ENCODE data around the gene EHD4. TPM values are rescaled to one million over a fixed set of nuclear protein-coding genes. Genes with fewer than 3 reads are reported as not detected.

The EHD4 gene
- total RNA-seq, 1 experiment from 2014 or later: 20.8 TPM

DNA sequence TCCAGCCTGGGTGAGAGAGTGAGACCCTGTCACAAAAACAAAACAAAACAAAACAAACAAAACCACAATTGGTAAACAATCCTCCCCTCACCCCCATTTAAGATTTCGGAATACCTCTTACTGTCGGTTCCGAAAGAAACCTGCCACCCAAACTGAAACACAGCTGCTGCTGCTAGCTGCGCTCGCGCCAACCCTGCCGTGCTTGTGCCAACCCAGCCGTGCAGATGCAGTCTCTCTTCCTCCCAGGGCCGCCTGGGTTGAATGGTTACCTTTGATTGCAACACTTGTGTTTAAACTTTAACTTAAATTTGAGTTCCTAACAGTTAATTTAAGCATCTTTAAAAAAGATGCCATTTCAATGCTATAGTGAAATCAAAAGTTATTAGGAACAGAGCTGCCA lies 50.0 kb downstream of the EHD4 start:
- Histone ChIP-seq H3K27me3 (no peaks in the 10 kb centered on the region), H3K4me1 (peaks cover 27% of the 10 kb centered on the region), H3K9me3 (replicated peaks) (no peaks in the 10 kb centered on the region), H3K27ac (no peak overlapping the region), H3K36me3 (peaks cover 11% of the 10 kb centered on the region), H3K4me3 (no peak overlapping the region)
- no peak for DNase-seq

DNA sequence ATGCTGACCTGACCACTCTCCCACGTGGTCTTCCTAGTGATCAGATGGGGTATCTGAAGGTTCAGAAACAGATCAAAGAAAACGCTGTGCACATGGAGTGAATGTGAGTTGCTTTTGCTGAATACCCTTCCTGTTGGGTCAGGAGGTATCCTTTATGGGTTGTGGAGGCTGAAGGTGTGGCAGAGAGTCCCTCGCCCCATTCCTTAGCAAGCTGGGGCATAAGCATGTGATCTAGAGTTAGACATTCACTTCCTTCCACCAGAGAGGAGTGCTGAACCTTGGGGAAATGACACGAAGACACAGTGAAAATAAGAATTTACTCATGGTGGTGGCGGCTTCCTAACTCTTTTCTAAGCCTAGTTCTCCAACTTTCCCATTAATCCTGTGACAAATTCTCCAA lies 50.7 kb downstream of the EHD4 start:
- Histone ChIP-seq H3K4me1 (peaks cover 26% of the 10 kb centered on the region), H3K36me3 (peaks cover 16% of the 10 kb centered on the region), H3K27ac (no peak overlapping the region), H3K27me3 (no peaks in the 10 kb centered on the region), H3K4me3 (no peak overlapping the region), H3K9me3 (replicated peaks) (no peaks in the 10 kb centered on the region)
- DNase-seq: no peak

DNA sequence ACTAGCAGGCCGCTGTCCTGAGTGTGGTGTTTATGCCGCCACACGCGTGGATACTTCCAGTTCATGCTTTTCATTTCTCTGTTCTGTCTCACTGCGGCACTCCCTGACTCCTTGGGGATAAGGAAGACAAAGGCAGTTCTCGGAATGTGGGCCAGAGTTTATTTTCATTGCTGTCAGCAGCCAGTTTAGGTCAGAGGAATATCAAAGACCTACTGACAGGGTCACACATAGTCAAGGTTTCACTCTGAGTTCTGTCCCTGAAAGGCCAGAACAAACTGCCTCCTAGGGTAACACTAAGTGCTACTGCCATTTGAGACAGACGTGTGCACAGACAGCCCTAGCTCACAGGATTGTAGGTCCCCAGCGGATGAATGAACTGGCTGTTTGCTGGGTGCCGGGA lies 51.2 kb downstream of the EHD4 start:
- DNase-seq: no peak
- Histone ChIP-seq H3K27ac (no peak overlapping the region), H3K4me1 (peaks cover 25% of the 10 kb centered on the region; the same call in 1 of the 2 replicates), H3K36me3 (peaks cover 18% of the 10 kb centered on the region), H3K4me3 (no peak overlapping the region), H3K27me3 (no peaks in the 10 kb centered on the region), H3K9me3 (replicated peaks) (no peaks in the 10 kb centered on the region)

DNA sequence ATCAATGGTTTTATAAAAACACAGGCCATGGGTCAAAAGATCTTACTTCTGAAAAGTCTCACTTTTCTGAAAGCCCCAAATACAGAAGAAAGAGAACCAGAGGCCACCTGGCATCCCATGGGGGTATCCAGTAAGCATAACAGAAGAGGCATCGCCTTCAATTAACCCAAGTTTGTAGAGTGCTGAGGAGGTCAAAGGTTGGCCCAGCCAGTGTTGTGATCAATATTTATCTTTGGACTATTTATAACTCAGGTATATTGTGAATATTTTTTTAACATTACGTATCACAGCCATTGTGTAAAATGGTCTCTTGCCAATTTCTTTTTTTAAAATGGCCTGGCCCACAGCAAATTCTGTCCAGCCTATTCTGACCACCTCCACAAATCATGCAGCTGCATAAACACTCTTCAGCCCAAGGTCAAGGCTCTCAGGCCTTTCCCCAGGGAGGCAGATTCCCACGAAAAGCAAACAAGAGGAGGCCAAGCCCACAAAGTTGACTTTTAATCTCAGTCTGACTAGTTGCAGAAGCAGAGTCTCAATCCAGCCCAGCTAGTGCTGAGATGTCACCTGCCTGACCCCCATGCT lies 52.3 kb downstream of the EHD4 start:
- Histone ChIP-seq H3K4me3 (no peak overlapping the region), H3K27me3 (no peaks in the 10 kb centered on the region), H3K9me3 (replicated peaks) (no peaks in the 10 kb centered on the region), H3K4me1 (peaks cover 25% of the 10 kb centered on the region; the same call in 1 of the 2 replicates), H3K27ac (no peak overlapping the region), H3K36me3 (peaks cover 18% of the 10 kb centered on the region)
- peak in 1 of 2 experiments; percentile 45 for DNase-seq

DNA sequence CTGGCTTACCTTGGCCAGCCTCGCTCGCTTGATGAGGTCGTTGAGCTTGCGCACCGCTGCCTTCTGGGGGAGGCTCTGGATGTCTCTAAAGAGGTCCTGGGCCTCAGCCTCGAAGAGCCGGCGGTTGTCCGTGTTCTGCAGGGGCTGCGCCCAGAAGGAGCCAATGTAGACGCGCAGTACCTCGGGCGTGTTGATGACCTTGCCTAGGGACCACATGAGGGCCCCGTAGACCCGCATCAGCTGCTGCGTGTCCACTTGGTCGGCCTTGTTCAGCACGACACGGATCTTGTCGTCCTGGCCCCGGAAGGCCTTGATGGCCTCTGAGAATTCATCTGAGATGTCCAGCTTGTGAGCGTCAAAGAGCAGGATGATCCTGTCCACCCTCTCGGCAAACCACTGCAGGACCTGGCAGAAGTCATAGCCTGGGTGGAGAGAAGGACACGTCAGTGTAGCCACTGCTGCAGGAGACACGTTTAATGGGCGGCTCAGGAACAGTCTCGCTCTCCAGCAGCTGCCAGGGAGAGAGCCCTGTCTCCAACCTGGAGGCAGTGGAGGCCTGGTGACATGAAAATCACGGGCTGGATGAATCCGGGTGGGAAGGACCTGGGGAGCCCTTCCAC lies 53.0 kb downstream of the EHD4 start:
- no peaks in the 10 kb centered on the region for H3K9me3 ChIP-seq (replicated peaks)
- peaks cover 25% of the 10 kb centered on the region; the same call in 1 of the 2 replicates for H3K4me1 ChIP-seq
- H3K27ac ChIP-seq: no peak overlapping the region
- peaks cover 18% of the 10 kb centered on the region for H3K36me3 ChIP-seq
- H3K27me3 ChIP-seq: no peaks in the 10 kb centered on the region
- no peak overlapping the region for H3K4me3 ChIP-seq
- DNase-seq: peak; percentile 45 to 48

DNA sequence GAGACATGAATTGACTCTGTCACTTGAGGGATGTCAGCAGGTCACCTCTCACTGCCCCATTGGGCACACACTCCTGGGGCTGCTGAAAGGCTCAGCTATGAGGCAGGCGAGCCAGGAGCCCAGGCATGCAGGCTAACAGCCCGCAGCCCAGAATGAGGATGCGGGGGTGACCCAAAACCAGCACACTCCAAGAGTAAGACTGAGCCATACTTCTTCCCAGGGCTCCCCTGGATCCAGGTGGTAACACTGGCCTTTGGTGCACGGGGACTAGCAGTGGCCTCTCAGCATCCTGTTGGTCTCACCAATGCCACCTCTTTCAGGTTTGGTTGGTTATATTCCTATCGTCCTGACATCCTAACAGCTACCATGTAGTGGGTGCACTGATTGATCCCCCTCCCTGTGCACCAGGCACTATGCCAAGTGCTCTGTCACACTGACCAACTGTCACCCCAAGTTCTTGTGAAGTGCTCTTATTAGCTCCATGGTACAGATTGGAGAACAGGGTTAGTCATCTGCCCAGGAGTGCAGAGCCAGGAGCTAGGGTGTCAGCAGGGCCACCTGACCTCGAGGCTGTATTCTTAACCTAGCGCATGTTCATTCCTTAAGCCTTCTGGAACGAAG lies 53.7 kb downstream of the EHD4 start:
- Histone ChIP-seq H3K9me3 (replicated peaks) (no peaks in the 10 kb centered on the region), H3K27ac (no peak overlapping the region), H3K4me3 (no peak overlapping the region), H3K27me3 (no peaks in the 10 kb centered on the region), H3K36me3 (peaks cover 18% of the 10 kb centered on the region), H3K4me1 (peaks cover 25% of the 10 kb centered on the region; the same call in 1 of the 2 replicates)
- DNase-seq: no peak

DNA sequence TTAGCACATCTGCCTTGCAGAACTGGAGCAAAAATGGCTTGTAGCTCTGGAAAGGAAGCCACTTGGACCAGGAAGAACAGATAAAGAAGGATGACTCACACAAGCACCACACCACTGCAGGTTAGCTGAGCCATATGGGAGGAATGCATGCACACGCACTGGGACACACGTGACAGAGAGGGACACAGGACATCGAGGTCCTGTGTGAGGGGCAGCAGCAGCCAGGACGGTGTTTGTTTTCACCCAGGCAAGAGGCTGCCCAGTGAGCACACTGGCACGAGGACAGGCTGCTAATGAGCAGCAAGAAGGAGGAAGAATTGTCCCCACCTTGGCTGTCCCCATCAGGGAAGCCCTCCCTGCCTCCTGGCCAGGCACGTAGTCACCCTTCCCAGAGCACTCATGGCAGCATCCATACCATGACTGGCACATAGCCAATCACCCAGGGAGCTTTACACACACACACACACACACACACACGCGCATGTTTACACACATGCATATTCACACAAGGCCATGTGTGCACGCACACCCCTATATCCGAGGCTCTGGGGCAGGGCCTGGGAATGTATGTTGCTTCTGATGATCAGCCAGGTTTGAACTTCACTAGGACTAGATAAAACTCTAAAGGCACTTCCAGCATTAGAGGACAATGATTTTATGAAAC lies 54.5 kb downstream of the EHD4 start:
- no peak overlapping the region for H3K4me3 ChIP-seq
- H3K9me3 ChIP-seq (replicated peaks): no peaks in the 10 kb centered on the region
- no peak overlapping the region for H3K27ac ChIP-seq
- H3K4me1 ChIP-seq: peaks cover 25% of the 10 kb centered on the region; the same call in 1 of the 2 replicates
- H3K27me3 ChIP-seq: no peaks in the 10 kb centered on the region
- no peak for DNase-seq
- H3K36me3 ChIP-seq: peaks cover 18% of the 10 kb centered on the region

DNA sequence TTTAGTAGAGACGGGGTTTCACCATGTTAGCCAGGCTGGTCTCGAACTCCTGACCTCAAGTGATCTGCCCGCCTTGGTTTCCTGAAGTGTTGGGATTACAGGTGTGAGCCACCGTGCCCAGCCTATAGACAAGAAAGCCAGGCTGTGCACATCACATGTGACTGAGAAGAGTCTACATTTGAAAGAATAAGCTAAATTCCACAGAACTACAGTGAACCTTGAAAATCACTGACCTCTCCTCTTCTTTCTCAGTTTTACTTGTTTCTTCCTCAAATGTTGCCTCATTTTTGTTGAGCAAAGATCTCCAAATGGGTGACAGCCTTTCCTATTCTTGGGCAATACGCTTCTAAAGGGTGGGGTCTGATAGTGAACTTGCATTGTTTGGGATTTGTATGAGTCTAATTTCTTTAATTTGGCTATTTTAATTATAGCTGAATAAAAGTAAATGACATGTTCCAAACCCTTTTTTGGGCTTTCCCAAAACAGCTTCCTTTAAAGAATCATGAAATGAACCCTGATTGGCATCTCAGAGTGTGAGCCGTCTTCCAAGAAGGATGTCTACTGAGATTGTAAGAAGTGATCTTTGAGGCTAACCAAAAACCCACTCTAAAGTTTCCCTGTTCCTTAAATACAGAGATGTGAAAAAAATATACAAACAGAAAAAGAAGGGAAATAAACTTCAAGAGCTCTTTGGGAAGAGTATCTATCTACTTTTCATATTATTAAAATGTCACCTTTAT lies 56.9 kb downstream of the EHD4 start:
- Histone ChIP-seq H3K4me1 (peaks cover 15% of the 10 kb centered on the region; the same call in 1 of the 2 replicates), H3K36me3 (peaks cover 21% of the 10 kb centered on the region), H3K9me3 (replicated peaks) (no peaks in the 10 kb centered on the region), H3K27ac (no peak overlapping the region), H3K27me3 (no peaks in the 10 kb centered on the region), H3K4me3 (no peak overlapping the region)
- DNase-seq: no peak

DNA sequence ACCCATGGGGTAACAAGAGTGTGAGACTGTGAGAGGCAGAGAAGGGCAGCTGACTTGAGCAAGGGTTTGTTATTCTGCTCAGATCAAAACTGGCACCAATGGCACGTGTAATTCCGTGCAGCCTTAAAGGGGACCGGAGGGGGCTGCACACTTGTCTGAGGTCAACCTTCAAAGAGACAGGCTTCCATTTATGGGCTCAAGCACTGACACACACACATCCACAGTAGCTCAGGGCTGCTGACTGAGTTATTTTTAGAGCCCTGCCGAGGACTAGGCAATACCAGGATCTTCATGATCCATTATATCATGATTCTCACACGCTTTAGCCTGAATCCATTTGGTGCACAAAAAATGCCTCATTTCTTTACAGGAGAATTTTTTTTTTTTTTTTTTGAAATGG lies 57.9 kb downstream of the EHD4 start:
- H3K27me3 ChIP-seq: no peaks in the 10 kb centered on the region
- no peak for DNase-seq
- H3K4me3 ChIP-seq: no peak overlapping the region
- H3K9me3 ChIP-seq (replicated peaks): no peaks in the 10 kb centered on the region
- no peak overlapping the region for H3K27ac ChIP-seq
- peaks cover 5% of the 10 kb centered on the region; the same call in 1 of the 2 replicates for H3K4me1 ChIP-seq
- H3K36me3 ChIP-seq: peaks cover 24% of the 10 kb centered on the region

DNA sequence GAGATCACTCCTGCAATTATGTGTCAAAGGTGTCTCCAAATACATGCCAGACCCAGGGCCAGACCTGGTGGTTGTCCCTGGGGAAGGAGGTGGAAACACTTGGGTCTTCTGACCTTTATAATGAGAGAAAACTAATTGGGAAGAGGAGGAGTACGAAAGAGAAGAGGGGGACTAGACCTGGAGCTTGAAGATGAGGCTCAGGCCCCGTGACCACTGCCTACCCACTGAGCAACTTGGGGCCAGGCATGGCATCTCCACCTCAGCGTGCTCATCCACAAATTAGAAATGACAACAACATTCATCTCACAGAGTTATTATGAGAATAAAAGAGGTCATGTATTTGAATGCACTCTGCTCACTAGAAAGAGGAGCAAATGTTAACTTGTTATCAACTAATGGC lies 59.1 kb downstream of the EHD4 start:
- no peaks in the 10 kb centered on the region for H3K27me3 ChIP-seq
- no peak for DNase-seq
- H3K9me3 ChIP-seq (replicated peaks): no peaks in the 10 kb centered on the region
- H3K36me3 ChIP-seq: peaks cover 26% of the 10 kb centered on the region
- H3K4me1 ChIP-seq: no peaks in the 10 kb centered on the region
- H3K27ac ChIP-seq: no peak overlapping the region
- H3K4me3 ChIP-seq: no peak overlapping the region

DNA sequence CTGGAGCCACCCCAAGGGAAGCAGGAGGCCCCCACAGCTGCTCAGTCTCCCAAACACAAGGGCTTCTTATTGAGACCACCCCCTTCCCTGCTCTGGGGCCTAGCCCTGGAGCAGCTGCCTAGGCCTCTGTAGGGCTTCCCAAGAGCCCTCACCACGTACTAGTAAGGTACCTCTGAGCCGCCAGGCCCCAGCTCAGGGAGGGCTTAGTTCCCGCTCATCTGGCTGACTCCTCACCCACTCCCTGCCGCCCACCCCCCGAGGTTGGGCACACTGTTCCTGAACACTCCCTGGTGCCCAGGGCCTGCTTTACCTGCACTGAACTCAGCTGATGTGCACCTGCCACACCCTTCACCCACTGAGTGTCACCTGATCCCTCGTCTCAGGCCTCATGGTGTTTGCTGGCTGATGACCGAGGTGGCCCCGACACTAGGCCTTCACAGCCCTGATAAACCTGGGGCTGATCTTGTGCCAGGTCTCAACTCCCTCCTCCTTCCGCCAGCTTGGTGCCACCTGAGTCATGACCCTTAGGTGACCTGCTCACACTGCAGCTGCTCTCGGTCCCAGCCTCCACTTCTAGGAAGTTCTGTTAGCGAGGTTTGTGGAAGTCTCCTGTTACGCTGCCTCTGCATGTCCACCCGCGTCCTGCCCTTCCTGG lies 60.5 kb downstream of the EHD4 start:
- peaks cover 35% of the 10 kb centered on the region for H3K36me3 ChIP-seq
- DNase-seq: no peak
- H3K27ac ChIP-seq: no peak overlapping the region
- H3K27me3 ChIP-seq: no peaks in the 10 kb centered on the region
- no peaks in the 10 kb centered on the region for H3K4me1 ChIP-seq
- no peaks in the 10 kb centered on the region for H3K9me3 ChIP-seq (replicated peaks)
- no peak overlapping the region for H3K4me3 ChIP-seq

DNA sequence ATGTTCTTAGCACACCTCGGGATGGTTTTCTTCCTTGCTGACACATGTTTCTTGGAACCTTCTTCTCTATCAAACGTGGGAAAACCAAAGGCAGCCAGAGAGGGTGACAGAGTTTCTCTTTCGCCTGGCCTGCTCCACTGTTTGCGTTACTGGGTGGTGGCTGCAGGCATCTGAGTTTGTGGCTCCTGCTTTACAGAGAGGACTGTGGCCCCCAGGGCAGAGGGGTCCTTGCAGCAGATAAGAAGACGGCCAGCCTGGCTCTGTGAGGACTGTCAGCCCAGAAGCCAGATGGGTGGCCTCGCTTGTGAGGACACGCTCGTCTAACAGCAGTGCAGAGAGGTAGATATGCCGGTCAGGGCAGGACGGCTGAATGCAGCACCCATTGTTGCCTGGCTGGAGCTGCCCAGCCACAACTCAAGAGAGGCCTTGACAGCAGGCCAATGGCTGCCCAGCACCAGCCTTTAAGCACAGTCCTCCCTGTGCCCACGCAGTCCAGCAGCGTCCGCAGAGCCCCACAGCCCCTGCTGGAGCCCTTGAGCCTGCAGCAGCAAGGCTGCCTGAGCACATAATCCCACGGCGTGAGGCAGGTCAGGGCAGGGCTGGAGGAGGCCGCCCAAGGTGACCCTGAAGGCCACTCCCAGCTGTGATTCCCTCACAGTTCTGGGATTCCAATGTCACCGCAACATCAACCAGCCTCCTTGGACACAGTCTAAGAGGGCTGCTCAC lies 63.5 kb downstream of the EHD4 start:
- Histone ChIP-seq H3K4me3 (no peak overlapping the region), H3K27ac (no peak overlapping the region), H3K36me3 (peaks cover 40% of the 10 kb centered on the region), H3K27me3 (no peaks in the 10 kb centered on the region), H3K4me1 (peaks cover 14% of the 10 kb centered on the region), H3K9me3 (replicated peaks) (no peaks in the 10 kb centered on the region)
- no peak for DNase-seq

DNA sequence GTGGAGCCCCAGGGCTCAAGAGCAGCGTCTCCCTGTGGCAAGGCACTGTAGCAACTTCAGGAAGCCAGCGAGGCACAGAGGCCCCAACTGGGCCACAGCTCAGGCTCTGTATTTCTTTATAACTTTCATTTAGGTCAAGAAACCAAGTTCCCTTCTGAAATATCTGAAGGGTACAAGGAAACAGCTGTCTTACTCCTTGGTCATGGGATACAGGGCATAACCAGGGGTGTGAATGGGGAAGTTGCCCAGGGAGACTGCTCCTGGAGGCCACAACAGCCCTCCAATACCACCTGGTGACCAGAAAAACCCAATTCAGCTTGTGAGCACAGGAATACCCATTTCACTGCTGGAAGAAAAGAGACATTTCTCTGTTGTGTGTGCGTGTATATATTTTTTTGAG lies 65.2 kb downstream of the EHD4 start:
- no peak overlapping the region for H3K4me3 ChIP-seq
- no peak for DNase-seq
- no peak overlapping the region for H3K27ac ChIP-seq
- peaks cover 14% of the 10 kb centered on the region for H3K4me1 ChIP-seq
- H3K27me3 ChIP-seq: no peaks in the 10 kb centered on the region
- H3K36me3 ChIP-seq: peaks cover 39% of the 10 kb centered on the region
- H3K9me3 ChIP-seq (replicated peaks): no peaks in the 10 kb centered on the region

DNA sequence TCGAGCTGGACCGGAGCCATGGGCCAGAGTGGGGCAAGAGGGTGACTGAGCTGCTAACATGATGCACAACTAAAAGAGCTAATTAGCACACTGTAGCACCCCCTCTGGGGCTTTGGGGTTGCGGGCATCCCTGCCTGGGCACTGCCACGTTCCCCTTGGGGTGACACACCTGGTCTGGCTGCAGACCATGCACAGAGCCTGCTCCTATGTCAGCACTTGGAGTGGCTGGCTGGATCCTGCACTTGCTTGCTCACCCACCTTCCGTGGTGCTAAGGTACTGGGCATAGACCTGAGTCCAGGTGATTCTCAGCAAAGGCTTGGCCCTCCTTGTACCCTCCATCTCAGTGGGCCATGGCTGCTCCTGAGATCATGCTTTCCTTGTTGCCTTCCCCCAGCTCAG lies 65.7 kb downstream of the EHD4 start:
- Histone ChIP-seq H3K4me1 (peaks cover 16% of the 10 kb centered on the region), H3K36me3 (peaks cover 37% of the 10 kb centered on the region), H3K4me3 (no peak overlapping the region), H3K27ac (no peak overlapping the region), H3K27me3 (no peaks in the 10 kb centered on the region), H3K9me3 (replicated peaks) (no peaks in the 10 kb centered on the region)
- no peak for DNase-seq

All from SJCRH30 (cell line).